ENCODE measurements around the gene COX6A2. TPM values are rescaled to one million over a fixed set of nuclear protein-coding genes. Genes with fewer than 3 reads are reported as not detected.

Gene COX6A2
- not detected in 2 replicates for total RNA-seq (2021)
- long read RNA-seq = 0 reads

GRCh38 chr16:31428279-31428597 is at the start of gene COX6A2:
Gene COX6A2 (minus strand): TSS chr16:31428360. CDS start chr16:31428325, 35 bp downstream.
- no peak within 1 kb of the TSS for H3K23ac ChIP-seq (ENCODE audit: insufficient read length, low read depth, low read length)
- no peak within 1 kb of the TSS for H2BK12ac ChIP-seq (ENCODE audit: insufficient read length, low read depth, low read length)
- H3K23me2 ChIP-seq (ENCODE audit: insufficient read length, low read depth, low read length, poor library complexity, severe bottlenecking) = no peaks in the 10 kb centered on the region
- H2BK5ac ChIP-seq (ENCODE audit: insufficient read length, low read length) = no peak within 1 kb of the TSS
- H4K8ac ChIP-seq (replicated peaks; ENCODE audit: insufficient read length, low read depth, low read length) = no peak within 1 kb of the TSS
- H2BK20ac ChIP-seq (ENCODE audit: low read depth, low read length, poor library complexity, severe bottlenecking) = no peak within 1 kb of the TSS
- H3T11ph ChIP-seq (ENCODE audit: low read length) = no peak within 1 kb of the TSS
- no peaks in the 10 kb centered on the region for H4K20me1 ChIP-seq (ENCODE audit: control insufficient read depth, insufficient read depth, insufficient read length)
- WGBS (ENCODE audit: extremely low coverage, insufficient read length, low lambda C conversion rate) = no CpG with 5 or more reads among the region's 7 CpGs
- H3K9ac ChIP-seq (ENCODE audit: extremely low read depth, insufficient read length, low read length) = no peak within 1 kb of the TSS
- no peak within 1 kb of the TSS for H2BK120ac ChIP-seq (ENCODE audit: low read depth, low read length, poor library complexity, severe bottlenecking)
- no peak within 1 kb of the TSS for H3K56ac ChIP-seq (ENCODE audit: insufficient read length, low read depth, low read length)
- no peak within 1 kb of the TSS for H3K4me2 ChIP-seq (ENCODE audit: insufficient read depth, insufficient read length, low read length)
- Mint-ChIP-seq H3K27me3 (ENCODE audit: low read depth) (peaks cover 13% of the 10 kb centered on the region), H3K27ac (no peak within 1 kb of the TSS), H3K36me3 (ENCODE audit: insufficient read depth in 1 of 3, low read depth in 3 of 3) (no peaks in the 10 kb centered on the region), H3K4me1 (peaks cover 5 to 9% of the 10 kb centered on the region in 2 experiments; a peak in 3 of 4 replicates), H3K9me3 (no peaks in the 10 kb centered on the region; a peak in 2 of 5 replicates), H3K4me3 (no peak within 1 kb of the TSS)
- peaks cover 8% of the 10 kb centered on the region; the same call in 1 of the 2 replicates for H3K27me3 ChIP-seq (ENCODE audit: insufficient read depth, low read length)
- H3K4ac ChIP-seq (ENCODE audit: low read depth, low read length) = no peak within 1 kb of the TSS
- H4K91ac ChIP-seq (ENCODE audit: insufficient read length, low read depth, low read length) = no peak within 1 kb of the TSS
- no peak for DNase-seq
- H3K27ac ChIP-seq (ENCODE audit: insufficient read length, low read depth, low read length) = no peak within 1 kb of the TSS
- no peak within 1 kb of the TSS for H3K18ac ChIP-seq (ENCODE audit: insufficient read length, low read depth, low read length)
- no peak within 1 kb of the TSS for H2AFZ ChIP-seq (ENCODE audit: low read length)
- TF ChIP-seq, protein P1, sequence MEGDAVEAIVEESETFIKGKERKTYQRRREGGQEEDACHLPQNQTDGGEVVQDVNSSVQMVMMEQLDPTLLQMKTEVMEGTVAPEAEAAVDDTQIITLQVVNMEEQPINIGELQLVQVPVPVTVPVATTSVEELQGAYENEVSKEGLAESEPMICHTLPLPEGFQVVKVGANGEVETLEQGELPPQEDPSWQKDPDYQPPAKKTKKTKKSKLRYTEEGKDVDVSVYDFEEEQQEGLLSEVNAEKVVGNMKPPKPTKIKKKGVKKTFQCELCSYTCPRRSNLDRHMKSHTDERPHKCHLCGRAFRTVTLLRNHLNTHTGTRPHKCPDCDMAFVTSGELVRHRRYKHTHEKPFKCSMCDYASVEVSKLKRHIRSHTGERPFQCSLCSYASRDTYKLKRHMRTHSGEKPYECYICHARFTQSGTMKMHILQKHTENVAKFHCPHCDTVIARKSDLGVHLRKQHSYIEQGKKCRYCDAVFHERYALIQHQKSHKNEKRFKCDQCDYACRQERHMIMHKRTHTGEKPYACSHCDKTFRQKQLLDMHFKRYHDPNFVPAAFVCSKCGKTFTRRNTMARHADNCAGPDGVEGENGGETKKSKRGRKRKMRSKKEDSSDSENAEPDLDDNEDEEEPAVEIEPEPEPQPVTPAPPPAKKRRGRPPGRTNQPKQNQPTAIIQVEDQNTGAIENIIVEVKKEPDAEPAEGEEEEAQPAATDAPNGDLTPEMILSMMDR (conservative IDR thresholded peaks at IDR 0.05) = no peak
- H4K5ac ChIP-seq (ENCODE audit: insufficient read length, low read depth, low read length) = no peak within 1 kb of the TSS
- H2BK15ac ChIP-seq (ENCODE audit: low read depth, low read length) = no peak within 1 kb of the TSS
- H3K4me1 ChIP-seq (ENCODE audit: insufficient read depth, low read length) = no peaks in the 10 kb centered on the region
- H2AK5ac ChIP-seq (ENCODE audit: insufficient read length, low read length) = no peak within 1 kb of the TSS
- H3K79me1 ChIP-seq (ENCODE audit: insufficient read depth, low read depth, low read length, poor library complexity, severe bottlenecking) = no peaks in the 10 kb centered on the region
- no peaks in the 10 kb centered on the region for H3K79me2 ChIP-seq (ENCODE audit: insufficient read depth, low read length)
- H3K14ac ChIP-seq (ENCODE audit: insufficient read depth, low read length) = no peak within 1 kb of the TSS
- no peaks in the 10 kb centered on the region for H3K9me3 ChIP-seq (ENCODE audit: control insufficient read depth, low read depth, low read length)

Data from H9 (cell line).